ENCODE data around the gene KCNE3. TPM values are rescaled to one million over a fixed set of nuclear protein-coding genes. Genes with fewer than 3 reads are reported as not detected.

The KCNE3 gene
- total and polyA plus RNA-seq, 9 of the 15 experiments (the other 6 are each of a cell fraction or from before 2014, with no cell fraction given), result 1.6 to 8.7 (median 6.2) TPM

- Histone ChIP-seq H3K27ac (ENCODE audit: extremely low read depth, low read depth, low read length) (peak overlapping the region; percentile 81), H3K9me1 (ENCODE audit: control insufficient read depth, insufficient read depth, low read length) (no peaks in the 10 kb centered on the region), H4K20me1 (replicated peaks; ENCODE audit: control insufficient read depth, insufficient read depth, low read length) (no peaks in the 10 kb centered on the region), H3K27me3 (ENCODE audit: control insufficient read depth in 2 of 2, insufficient read depth in 2 of 2, low read length in 2 of 2) (no peaks in the 10 kb centered on the region), H3K9me3 (replicated peaks; ENCODE audit: control insufficient read depth, insufficient read depth, low read depth, low read length) (0 out of 2 replicates have a peak, but pooled peaks cover 4% of the 10 kb centered on the region), H3K79me2 (ENCODE audit: control insufficient read depth, insufficient read depth, low read length) (no peaks in the 10 kb centered on the region), H2AFZ (ENCODE audit: low read depth, low read length) (peak overlapping the region; percentile 81), H3K4me3 (no peak overlapping the region), H3K36me3 (ENCODE audit: control insufficient read depth, insufficient read depth, low read length) (no peaks in the 10 kb centered on the region), H3K9ac (ENCODE audit: insufficient read depth in 1 of 2, low read depth in 2 of 2, low read length in 2 of 2) (0 out of 4 replicates have a peak overlapping the region, but pooled peaks of 1 of the 2 experiments have one; percentile 54), H3K4me1 (replicated peaks in 1 of 2; ENCODE audit: control insufficient read depth in 2 of 2, insufficient read depth in 2 of 2, low read length in 2 of 2) (peaks cover 5 to 12% of the 10 kb centered on the region in 2 experiments; a peak in 3 of 5 replicates), H3K4me2 (ENCODE audit: insufficient read depth, low read length) (peak overlapping the region; percentile 10; the same call in 1 of the 2 replicates)
- ChIA-PET CTCF (ENCODE audit: low intra/inter-chr PET ratio) (no interaction called here), POLR2A (interaction anchor here (2.2 kb wide), 1 partner anchor 12 kb away, joined by 13 read pairs; the partner anchor contains the start of gene LIPT2)
- BruUV-seq (replicated peaks), result no TSS peak
- DNase-seq (ENCODE audit: extremely low read depth in 1 of 4, low spot score in 3 of 4) (no peak), ATAC-seq (no peak), FAIRE-seq (no peak)
- 37% methylated on average over 4 of the region's 4 CpGs for WGBS (ENCODE audit: insufficient coverage, low coverage, missing lambda C conversion rate)
- in situ Hi-C loops (cut with MboI) (no loop called here), intact Hi-C loops (cut with micrococcal nuclease) (no loop called here)
- TF ChIP-seq ZNF77 (CRISPR knock-in tag; IDR thresholded peaks at IDR 0.05), result no peak
- no peak for TF ChIP-seq FOXJ3 (CRISPR knock-in tag; IDR thresholded peaks at IDR 0.05)
- no peak for TF ChIP-seq HIVEP1 (CRISPR knock-in tag; IDR thresholded peaks at IDR 0.05)
- no peak for TF ChIP-seq ZFPM2 (CRISPR knock-in tag; IDR thresholded peaks at IDR 0.05)
- no peak for TF ChIP-seq ZNF253 (CRISPR knock-in tag; conservative IDR thresholded peaks at IDR 0.05)
- TF ChIP-seq ATF3 (IDR thresholded peaks at IDR 0.05), result no peak
- no peak for TF ChIP-seq ATF3 (CRISPR knock-in tag; conservative IDR thresholded peaks at IDR 0.05)
- no peak for TF ChIP-seq RBM39 (optimal IDR thresholded peaks at IDR 0.05; ENCODE audit: low read depth, low read length)
- TF ChIP-seq BACH1 (tag; IDR thresholded peaks at IDR 0.05), result no peak
- TF ChIP-seq PML (IDR thresholded peaks at IDR 0.05; ENCODE audit: low read length), result no peak
- TF ChIP-seq AFF1 (IDR thresholded peaks at IDR 0.05; ENCODE audit: low read depth in 1 of 2, partially characterized antibody in 2 of 2), result no peak
- TF ChIP-seq MTA1 (IDR thresholded peaks at IDR 0.05; ENCODE audit: borderline replicate concordance), result no peak
- TF ChIP-seq ZFP1 (CRISPR knock-in tag; IDR thresholded peaks at IDR 0.05), result no peak
- TF ChIP-seq RBM22 (IDR thresholded peaks at IDR 0.05; ENCODE audit: low read depth, low read length, poor library complexity, severe bottlenecking), result no peak
- TF ChIP-seq SIRT6 (IDR thresholded peaks at IDR 0.05; ENCODE audit: low read depth, low read length), result no peak
- no peak for TF ChIP-seq LEF1 (IDR thresholded peaks at IDR 0.05)
- TF ChIP-seq ZNF518B (CRISPR knock-in tag; IDR thresholded peaks at IDR 0.05), result no peak
Measured at GRCh38 chr11:74505911-74506310, 38.6 kb upstream of the KCNE3 start.
